Loucy (cell line): Measurements from ENCODE around the gene TMEM182.

Source experiments
- CTCF ChIP-seq: fragments of 200-600 bp; sonication (generic); conservative IDR thresholded peaks from 2 replicates; pipeline ENCODE4 v1.5.1; 2014; ENCODE audit warnings: mild to moderate bottlenecking, antibody characterized with exemption, low read length
- EZH2phosphoT487 ChIP-seq: fragments of 200-600 bp; IDR thresholded peaks from 2 replicates; pipeline ENCODE4 v1.6.1; 2018; ENCODE audit warnings: antibody characterized with exemption, mild to moderate bottlenecking, moderate library complexity, borderline replicate concordance

- no peak for TF ChIP-seq CTCF
- TF ChIP-seq EZH2phosphoT487, result no peak
Measured at GRCh38 chr2:102832789-102833188, 71.0 kb downstream of the TMEM182 start.
